Gastroesophageal sphincter (tissue), 4 donors: Measurements from ENCODE around the gene PSRC1. TPM values are rescaled to one million over a fixed set of nuclear protein-coding genes. Genes with fewer than 3 reads are reported as not detected.

Experiments used
- ATAC-seq: fragments of 150-250 bp; one replicate; pipeline ENCODE4 v1.9.1; 2016; ENCODE audit warnings: mild to moderate bottlenecking, moderate library complexity
- H3K27ac ChIP-seq, 4 donors: fragments of 200-600 bp; sonication (generic) in 3 of 4; 1 replicate in 3 of 4; 2 replicates in 1 of 4; pipeline ENCODE4 v1.5.1; 2016 to 2019
- H3K27me3 ChIP-seq: fragments of 200-600 bp; sonication (generic); one replicate; pipeline ENCODE4 v1.5.1; 2019
- H3K36me3 ChIP-seq, 2 donors: fragments of 200-600 bp; sonication (generic); one replicate each; pipeline ENCODE4 v1.5.1; 2019; ENCODE audit warnings: control low read depth in 1 of 2
- H3K4me1 ChIP-seq, 3 donors: fragments of 200-600 bp; sonication (generic); 1 replicate in 2 of 3; 2 replicates in 1 of 3; pipeline ENCODE4 v1.5.1; 2016 to 2019; ENCODE audit warnings: control low read depth in 2 of 3
- H3K4me3 ChIP-seq, 2 donors: fragments of 200-600 bp; sonication (generic); one replicate each; pipeline ENCODE4 v1.5.1; 2019; ENCODE audit warnings: mild to moderate bottlenecking in 1 of 2, moderate library complexity in 1 of 2
- H3K9me3 ChIP-seq, 3 donors: fragments of 200-600 bp; sonication (generic); one replicate each; pipeline ENCODE4 v1.5.1; 2017 to 2019; ENCODE audit warnings: control low read depth in 2 of 3
- CTCF ChIP-seq, 4 experiments: fragments of 200-600 bp in 2 of 4; fragments of 450-650 bp in 2 of 4; sonication (generic) in 1 of 4; IDR thresholded peaks; one replicate each; pipeline ENCODE4 v1.5.1; 2017 to 2019; ENCODE audit warnings: antibody characterized with exemption in 4 of 4, mild to moderate bottlenecking in 2 of 4, moderate library complexity in 2 of 4
- EP300 ChIP-seq: sonication (generic); formaldehyde crosslinking; IDR thresholded peaks from one replicate; pipeline ENCODE4 v1.6.1; 2017; ENCODE audit warnings: antibody characterized with exemption, mild to moderate bottlenecking
- POLR2A ChIP-seq, 2 donors: fragments of 450-650 bp; IDR thresholded peaks; one replicate each; pipeline ENCODE4 v1.6.1; 2017; ENCODE audit warnings: antibody characterized with exemption in 2 of 2, mild to moderate bottlenecking in 2 of 2, moderate library complexity in 1 of 2
- POLR2AphosphoS5 ChIP-seq: sonication (generic); formaldehyde crosslinking; IDR thresholded peaks from one replicate; pipeline ENCODE4 v1.6.1; 2017; ENCODE audit warnings: antibody characterized with exemption
- WGBS, 2 donors: methylation state at CpG; one replicate each; pipeline ENCODE4 v1.1.5; 2018; ENCODE audit warnings: low coverage in 1 of 2; 5-methylcytosine and 5-hydroxymethylcytosine counted together
- total RNA-seq, 4 donors: library from RNA; depleted of rRNA; stranded (reverse); fragments of >200 nt; gene quantifications; one replicate each; pipeline ENCODE4 v1.1.0, GENCODE V29; 2016

PSRC1 gene
- total RNA-seq, 4 donors from 2014 or later: 6.9 to 26.9 (median 10.3) TPM

GRCh38 chr1:109242387-109242786 lies 40.6 kb downstream of the PSRC1 start:
- TF ChIP-seq CTCF (IDR thresholded peaks at IDR 0.05) (no peak), POLR2A (IDR thresholded peaks at IDR 0.05) (no peak), POLR2AphosphoS5 (no peak), EP300 (no peak)
- H3K9me3 ChIP-seq: no peaks in the 10 kb centered on the region
- H3K4me3 ChIP-seq: no peak overlapping the region
- no peak for ATAC-seq
- peaks cover 0 to 20% of the 10 kb centered on the region in 2 donors for H3K36me3 ChIP-seq
- peaks cover 10% of the 10 kb centered on the region for H3K27me3 ChIP-seq
- H3K27ac ChIP-seq: no peak overlapping the region
- WGBS, 2 donors: 17 to 33% methylated on average over 1 to 7 of the region's 7 CpGs
- peaks cover 0 to 32% (median 12%) of the 10 kb centered on the region in 3 donors for H3K4me1 ChIP-seq

GRCh38 chr1:109241841-109242345 lies 41.1 kb downstream of the PSRC1 start:
- 15 to 18% methylated on average over 3 to 4 of the region's 8 CpGs for WGBS, 2 donors
- Histone ChIP-seq H3K4me3 (no peak overlapping the region), H3K9me3 (no peaks in the 10 kb centered on the region), H3K27me3 (peaks cover 10% of the 10 kb centered on the region), H3K27ac (no peak overlapping the region), H3K36me3 (peaks cover 0 to 25% of the 10 kb centered on the region in 2 donors), H3K4me1 (peaks cover 0 to 32% (median 12%) of the 10 kb centered on the region in 3 donors)
- TF ChIP-seq CTCF (IDR thresholded peaks at IDR 0.05) (no peak), POLR2AphosphoS5 (no peak), POLR2A (IDR thresholded peaks at IDR 0.05) (no peak), EP300 (no peak)
- ATAC-seq: no peak

- TF ChIP-seq CTCF (IDR thresholded peaks at IDR 0.05) (no peak), POLR2A (IDR thresholded peaks at IDR 0.05) (no peak), EP300 (no peak), POLR2AphosphoS5 (no peak)
- H3K27ac ChIP-seq: peak overlapping the region in 2 of 4 donors; percentile 70 to 73
Observed at GRCh38 chr1:109241344-109241743, 41.6 kb downstream of the PSRC1 start.

GRCh38 chr1:109240158-109241152 lies 42.5 kb downstream of the PSRC1 start:
- Histone ChIP-seq H3K27ac (peak overlapping the region; percentile 3 to 75 (median 72)), H3K9me3 (no peaks in the 10 kb centered on the region), H3K36me3 (peaks cover 4 to 40% of the 10 kb centered on the region in 2 donors), H3K27me3 (peaks cover 4% of the 10 kb centered on the region), H3K4me3 (peak overlapping the region in 1 of 2 donors; percentile 15), H3K4me1 (peaks cover 0 to 32% (median 12%) of the 10 kb centered on the region in 3 donors)
- TF ChIP-seq POLR2AphosphoS5 (peak; percentile 60), CTCF (IDR thresholded peaks at IDR 0.05) (no peak)
- WGBS, 2 donors: 12 to 19% methylated on average over 5 of the region's 26 CpGs
- peak; percentile 40 for ATAC-seq

More at GRCh38 chr1:109241344-109241743, 41.6 kb downstream of the PSRC1 start:
- Histone ChIP-seq H3K36me3 (peaks cover 0 to 31% of the 10 kb centered on the region in 2 donors), H3K4me1 (peaks cover 0 to 32% (median 12%) of the 10 kb centered on the region in 3 donors), H3K9me3 (no peaks in the 10 kb centered on the region), H3K4me3 (no peak overlapping the region), H3K27me3 (peaks cover 8% of the 10 kb centered on the region)
- 26 to 47% methylated on average over 4 to 6 of the region's 6 CpGs for WGBS, 2 donors
- ATAC-seq: no peak
